NCI-H2081 treated with DMSO at 0.1 percent for 48 hours (cell line): ENCODE data around the gene TTC33.
"Not testable (repeated sequence)": the region's sequence is repeated elsewhere in the genome, so short reads cannot be mapped to it uniquely, and the experiment has no call there.

Experiments used
- DNase-seq: peaks from one replicate; lab custom pipeline; 2025; lab: John Stamatoyannopoulos, UW

TTC33 gene

DNA sequence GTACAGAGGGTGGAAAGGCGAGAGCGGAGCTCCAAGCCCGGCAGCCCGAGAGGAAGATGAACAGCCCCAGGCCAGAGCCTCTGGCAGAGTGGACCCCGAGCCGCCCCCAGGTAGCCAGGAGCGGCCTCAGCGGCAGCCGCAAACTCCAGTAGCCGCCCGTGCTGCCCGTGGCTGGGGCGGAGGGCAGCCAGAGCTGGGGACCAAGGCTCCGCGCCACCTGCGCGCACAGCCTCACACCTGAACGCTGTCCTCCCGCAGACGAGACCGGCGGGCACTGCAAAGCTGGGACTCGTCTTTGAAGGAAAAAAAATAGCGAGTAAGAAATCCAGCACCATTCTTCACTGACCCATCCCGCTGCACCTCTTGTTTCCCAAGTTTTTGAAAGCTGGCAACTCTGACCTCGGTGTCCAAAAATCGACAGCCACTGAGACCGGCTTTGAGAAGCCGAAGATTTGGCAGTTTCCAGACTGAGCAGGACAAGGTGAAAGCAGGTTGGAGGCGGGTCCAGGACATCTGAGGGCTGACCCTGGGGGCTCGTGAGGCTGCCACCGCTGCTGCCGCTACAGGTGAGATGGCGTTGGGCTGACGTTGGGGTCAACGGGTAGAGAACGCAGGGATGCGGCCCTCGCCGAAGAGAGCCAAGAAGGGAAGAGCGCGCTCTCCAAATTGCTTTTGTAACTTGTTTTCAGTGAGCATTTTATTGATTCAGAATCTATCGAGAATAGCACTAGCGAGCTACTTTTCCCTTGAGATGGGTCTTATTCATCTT, 75.7 kb downstream of the TTC33 start, which contains the start of gene PTGER4:
Gene PTGER4 (plus strand): TSS at position 3 of the 769 bp plus-strand sequence. CDS start 1,079 bp downstream, outside the sequence.
- no peak for DNase-seq

DNA sequence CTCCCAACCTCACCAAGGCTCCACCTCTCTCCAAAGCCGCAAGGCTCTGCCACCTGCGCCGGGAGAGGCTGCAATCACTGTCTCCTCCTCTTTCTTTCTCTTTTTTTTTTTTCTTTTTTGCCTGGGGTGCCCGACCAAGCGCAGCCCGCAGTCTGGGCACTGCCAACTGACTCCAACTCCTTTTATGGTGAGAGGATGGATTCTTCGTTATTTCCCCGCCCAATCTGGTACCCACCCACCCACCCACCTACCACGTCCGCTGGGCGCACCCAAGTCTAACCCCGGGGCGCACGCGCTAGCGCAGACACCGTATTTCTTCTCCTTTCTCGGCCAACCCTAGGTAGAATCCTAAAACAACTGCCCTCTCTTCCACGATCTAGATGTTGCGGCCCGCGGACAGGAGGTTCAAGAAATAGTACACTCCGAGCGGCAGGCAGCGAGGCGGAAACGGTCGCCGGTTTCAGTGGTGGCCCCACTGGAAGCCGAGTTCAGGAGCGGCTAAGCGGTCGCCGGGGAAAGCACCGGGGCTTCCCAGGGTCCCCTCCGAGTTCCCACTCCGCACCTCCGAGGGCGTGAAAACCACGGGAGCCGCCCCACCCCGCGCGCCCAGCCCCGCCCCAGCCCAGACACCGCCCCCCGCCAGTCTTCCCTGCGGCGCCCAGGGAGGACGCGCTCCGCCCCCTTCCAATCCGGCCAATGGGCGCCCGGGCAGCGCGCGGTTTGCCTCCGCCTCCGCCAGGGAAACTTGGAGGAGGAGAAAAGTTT, 76.4 kb downstream of the TTC33 start:
- DNase-seq, result no peak

DNA sequence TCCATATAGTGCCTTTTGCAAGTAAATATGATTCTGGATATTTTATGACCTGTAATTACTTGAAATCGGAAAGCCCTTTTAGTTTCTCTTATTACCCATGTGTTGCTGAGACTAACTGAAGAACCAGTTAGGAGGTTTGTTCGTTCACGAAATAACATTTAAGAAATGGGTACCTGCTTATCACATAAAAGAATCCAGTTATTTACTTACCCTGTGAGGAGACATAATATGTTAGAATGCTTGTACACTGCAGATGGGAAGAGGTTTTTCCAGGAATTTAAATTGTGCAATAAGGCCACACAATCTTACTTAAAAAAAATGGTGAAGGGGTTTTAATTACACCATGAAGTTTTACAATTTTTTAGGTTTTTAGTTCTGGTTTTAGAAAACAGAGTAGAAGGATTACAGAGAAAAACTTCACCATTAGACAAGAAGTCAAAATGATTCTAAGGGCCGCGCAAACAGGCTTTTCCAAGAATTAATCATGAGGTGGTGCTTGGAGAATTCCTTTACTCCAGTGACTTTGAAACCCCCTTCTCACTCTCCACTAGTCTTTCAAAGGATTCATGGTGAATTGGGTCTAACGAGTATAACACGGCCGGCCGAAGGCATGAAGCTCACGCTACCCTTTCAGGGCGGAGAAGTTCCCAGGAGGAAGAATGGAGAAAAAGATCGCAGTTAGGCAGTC, 77.2 kb downstream of the TTC33 start:
- DNase-seq, result no peak

DNA sequence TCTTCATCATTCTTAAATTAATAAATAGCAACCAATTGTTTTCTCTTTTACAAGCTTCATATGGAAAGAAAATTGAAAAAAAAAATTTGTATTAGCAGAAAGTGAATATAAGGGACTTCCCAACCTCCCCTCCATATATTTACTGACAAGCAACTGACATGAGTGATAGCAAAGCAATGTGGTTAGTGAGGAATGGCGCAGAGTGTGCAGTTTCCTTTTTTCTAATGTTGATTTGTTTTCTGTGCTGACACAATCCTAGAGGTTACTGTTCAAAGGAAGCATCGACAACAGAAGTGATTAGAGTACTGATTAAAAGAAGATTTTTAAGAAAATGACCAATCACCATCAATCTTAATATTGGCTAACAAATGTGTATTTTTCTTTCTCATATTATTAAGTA, 77.7 kb downstream of the TTC33 start:
- no peak for DNase-seq

DNA sequence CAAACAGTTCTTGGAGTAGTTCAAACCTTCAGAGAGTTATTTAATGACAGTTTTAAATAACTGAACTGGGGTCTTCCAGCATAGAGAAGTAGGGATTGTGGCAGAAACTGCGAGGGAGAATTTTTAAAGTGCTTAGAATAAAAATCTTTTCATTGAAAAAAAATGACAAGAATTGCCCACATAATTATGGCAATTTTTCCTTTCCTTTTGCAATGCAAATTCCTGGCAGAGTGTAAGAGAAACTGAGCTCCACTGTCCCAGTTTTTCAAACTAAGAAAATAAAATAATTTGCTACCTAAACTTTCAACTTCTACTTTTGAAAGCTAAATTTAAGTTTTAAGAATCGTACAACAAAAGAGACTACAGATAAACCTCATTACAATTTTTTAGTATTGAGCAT, 78.3 kb downstream of the TTC33 start:
- no peak for DNase-seq

DNA sequence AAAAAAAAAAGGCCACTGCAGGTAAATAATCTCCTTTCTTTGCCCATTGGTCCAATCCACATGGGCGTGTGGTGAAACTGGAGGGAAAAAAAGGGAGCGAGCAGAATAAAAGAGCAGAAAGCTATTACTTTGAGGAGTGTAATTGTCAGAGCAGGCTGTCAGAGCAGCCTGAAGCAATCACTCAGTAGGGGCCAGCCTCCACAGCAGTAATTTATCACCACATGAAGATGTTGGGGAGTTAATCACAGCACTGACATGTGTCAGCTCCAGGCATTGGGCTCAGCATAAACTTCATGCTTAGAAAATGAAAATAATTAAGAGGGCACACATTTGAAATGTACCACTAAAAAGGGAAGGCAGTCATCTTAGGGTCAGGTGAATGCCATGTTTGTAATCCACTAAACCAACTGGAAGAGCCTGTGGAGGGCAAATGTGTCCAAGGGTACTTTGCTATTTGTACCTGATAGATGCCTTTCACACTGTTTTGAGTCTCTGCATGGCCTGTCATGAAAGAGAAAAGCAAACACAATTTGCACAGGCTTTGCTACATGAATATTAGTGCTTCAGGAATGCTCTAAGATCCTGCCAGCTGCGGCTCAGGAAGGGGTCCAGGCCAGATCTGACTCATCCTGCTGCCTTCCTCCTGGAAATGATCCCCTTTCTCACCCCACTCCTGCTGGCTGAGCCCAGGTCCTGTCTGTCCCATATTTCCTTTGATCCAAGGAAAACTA, 79.0 kb downstream of the TTC33 start:
- no peak for DNase-seq

DNA sequence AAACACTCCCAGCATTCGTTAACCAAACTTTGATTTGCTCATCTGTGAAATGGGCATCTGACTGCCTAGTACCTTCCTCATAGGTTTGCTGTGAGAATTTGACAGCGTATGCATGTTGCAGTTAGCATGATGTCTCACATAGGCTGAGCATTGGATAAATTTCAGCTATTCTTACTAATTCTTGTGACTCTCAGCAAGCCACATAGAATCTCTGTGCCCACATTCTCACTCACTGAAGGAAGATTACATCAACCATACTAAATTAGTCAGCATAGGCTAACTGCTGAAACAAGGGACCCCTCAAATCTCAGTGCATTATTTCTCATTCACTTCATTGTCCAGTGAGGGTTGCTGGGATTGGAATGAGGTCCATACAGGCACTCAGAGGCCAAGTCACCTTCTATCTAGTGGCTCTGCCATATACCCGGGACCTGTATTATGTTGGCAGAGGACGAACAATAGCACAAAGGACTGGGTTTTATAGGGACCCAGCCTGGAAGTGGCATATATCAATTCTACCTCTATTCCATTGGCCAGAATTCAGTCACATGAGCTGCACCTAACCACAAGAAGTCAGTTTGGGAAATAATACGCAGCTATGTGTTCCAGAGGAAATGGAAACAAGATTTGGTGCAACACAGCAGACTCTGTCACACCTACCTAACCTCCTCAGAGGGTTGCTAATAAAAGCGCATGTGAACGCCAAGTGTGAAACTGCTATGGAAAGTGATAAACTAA, 80.2 kb downstream of the TTC33 start:
- DNase-seq, result no peak

DNA sequence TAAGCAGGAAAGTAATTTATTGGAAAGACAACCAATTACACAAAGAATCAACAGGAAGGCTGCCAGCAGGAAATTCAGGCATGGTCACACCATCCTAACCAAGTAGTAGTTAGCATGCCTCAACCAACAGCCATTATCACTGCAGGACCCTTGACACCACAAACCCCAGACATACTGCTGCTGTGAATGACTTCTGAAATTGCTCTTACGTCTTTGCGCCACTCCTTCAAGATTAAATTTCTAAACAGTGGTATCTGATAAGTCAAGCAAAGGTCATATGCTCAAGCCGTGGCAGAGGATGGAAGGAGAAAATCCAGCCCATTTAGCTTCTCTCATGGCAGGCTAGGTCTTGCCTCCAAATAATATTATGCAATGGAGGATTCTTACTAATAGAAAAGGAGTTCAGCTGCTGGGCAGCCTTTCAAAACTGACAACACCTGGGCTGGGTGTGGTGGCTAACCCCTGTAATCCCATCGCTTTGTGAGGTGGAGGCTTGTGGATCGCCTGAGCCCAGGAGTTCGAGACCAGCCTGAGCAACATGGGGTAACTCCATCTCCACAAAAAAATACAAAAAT, 81.0 kb downstream of the TTC33 start:
- DNase-seq, result no peak

DNA sequence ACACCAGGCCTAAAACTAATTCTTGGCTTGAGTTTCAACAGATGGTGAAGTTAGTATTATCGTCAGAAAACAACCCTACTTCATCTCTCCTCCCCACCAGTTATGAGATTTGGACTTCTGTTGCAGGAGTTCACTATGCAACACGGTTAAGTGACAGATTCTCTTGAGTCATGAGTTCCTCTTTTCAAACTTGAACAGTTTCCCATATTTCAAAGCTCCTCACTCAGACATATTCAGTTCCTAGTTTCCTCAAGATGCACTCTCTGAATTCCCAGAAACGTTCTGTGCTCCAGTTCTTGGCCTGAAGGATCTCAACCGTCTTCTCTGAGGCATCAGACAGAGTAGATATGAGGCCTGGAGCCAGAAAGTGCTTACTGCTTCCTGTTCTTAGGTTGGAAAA, 83.3 kb downstream of the TTC33 start:
- DNase-seq, result no peak

DNA sequence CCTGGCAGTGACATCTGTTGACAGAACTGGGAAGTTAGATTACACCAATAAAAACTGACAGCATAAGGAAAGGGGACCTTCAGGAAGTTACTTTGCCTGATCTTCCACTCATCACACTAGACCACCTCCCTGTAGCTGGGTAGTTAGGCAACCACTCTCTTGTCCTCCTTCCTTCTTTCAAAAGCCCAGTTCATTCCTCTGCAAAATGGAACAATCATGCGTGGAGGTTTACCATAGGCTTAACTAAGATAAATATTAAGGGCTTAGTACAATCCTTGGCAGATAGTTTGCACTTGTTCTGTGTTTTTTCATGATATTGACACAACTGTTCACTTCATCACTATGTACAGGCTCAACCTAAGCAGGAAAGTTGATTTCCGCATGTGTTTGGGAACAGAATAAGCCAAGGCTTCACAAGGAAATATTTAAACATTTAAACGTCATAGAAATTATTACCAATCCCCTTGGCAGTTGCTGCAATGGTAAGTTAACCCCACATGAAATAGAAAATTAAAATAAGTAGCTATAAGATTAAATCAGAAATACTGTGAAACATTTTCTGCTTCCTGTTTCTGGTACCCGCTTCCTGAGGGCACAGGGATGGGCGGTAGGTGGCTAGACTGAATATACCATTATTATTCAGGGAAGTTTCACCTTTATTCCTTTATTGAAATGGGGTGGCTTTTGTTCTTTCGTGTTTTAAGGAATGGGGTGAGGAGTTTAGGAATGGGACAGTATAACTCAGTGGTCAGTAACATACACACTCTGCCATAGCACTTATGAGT, 86.0 kb downstream of the TTC33 start:
- no peak for DNase-seq

DNA sequence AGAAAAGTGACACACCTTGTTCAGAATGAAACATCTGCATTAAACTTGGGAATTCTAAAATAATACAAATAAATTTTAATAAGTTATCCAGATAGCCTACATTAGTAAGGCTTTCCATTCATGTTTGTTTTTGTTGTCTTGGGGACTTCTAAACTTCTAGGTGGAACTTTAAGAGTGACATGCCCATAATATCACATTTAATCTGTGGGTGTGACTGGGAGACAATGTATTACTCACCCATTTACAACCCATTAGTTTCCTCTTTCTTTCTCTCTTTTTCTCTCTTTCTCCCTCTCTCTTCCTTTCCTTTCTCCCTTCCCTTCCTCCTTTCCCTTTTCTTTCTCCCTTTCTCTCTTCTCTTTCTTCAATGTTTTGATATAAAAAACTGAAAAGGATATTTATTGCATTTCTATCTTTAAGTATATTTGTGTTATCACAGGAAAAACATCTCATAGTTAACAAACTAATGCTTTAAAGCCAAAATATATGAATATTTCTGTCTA, 88.5 kb downstream of the TTC33 start:
- no peak for DNase-seq

DNA sequence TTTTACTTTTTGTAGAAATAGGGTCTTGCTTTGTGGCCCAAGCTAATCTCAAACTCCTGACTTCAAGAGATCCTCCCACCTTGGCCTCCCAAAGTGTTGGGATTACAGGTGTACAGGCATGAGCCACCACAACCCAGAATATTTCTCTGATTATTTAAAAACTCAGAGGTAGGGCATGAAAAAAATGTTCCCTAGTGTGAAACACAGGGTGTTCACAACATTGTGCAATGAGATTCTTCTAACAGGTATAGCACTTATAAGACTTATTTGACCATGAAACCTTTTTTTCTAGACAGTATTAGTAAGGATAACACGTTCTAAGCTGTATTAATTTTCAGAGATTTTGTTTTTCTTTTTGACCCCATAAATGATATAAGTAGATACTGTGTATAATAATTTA, 89.1 kb downstream of the TTC33 start:
- DNase-seq, result no peak

DNA sequence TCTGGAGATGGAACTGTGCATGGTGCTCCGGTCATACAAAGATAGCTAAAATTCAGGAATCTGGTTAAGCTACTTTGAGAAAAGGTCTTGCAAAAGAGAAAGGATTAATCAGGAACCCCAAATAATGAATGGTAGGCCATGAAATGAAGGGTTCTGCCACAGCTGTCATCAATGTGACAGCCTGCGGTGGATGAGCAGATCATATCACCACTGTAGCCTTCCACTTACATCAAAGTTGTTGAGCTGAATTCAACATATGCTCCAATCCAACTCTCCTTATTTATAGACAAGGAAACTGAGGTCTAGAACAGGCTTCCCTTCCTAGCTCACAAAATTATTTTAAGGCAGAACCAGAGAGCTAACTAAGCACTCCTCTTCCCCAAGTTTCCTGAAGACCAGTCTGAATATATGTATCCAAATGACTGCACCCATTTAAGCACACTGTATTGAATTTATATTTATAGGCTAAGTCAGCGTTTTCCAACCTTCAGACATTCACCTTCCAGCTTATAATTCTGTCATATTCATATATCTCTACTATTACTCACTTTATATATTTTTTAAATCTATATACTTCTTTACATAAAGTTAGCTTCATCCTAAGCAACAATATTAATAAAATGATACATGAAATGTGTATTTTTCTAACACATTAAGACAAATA, 90.0 kb downstream of the TTC33 start:
- DNase-seq, result no peak

DNA sequence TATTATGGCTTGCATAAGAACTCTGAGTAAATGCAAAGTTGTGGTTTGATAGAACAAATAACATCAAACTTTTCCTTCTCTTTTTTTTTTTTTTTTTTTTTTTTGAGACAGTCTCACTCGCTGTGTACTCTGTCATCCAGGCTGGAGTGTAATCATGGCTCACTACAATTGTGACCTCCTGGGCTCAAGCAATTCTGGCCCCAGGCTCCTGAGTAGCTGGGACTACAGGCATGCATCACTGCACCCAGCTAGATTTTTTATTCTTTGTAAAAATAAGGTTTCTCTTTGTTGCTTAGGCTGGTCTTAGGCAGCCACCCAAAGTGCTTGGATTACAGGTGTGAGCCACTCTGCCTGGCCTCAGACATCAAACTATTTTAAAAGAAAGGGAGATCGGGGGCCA, 95.0 kb downstream of the TTC33 start:
- no peak for DNase-seq

DNA sequence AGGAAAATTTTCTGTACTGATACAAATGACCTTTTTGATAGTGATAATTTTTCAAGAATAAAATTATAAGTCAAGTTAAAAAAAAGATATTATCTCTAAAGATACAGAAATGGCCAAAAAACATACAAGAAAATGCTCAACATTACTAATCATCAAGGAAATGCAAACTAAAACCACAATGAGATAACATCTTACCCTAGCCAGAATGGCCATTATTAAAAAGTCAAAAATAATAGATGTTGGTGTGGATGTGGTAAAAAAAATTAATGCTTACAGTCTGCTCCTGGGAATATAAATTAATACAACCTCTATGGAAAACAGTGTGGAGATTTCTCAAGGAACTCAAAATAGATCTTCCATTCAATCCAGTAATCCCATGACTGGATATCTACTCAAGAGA, 99.0 kb downstream of the TTC33 start:
- no peak for DNase-seq

DNA sequence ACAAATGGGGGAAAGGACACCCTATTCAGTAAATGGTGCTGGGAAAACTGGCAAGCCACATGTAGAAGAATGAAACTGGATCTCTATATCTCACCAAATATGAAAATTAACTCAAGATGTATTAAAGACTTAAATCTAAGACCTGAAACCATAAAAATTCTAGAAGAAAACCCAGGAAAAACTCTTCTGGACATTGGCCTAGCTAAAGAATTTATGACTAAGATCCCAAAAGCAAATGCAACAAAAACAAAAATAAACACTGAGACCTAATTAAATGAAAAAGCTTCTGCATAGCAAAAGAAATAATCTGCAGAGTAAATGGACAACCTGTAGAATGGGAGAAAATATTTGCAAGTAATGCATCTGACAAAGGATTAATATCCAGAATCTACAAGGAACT, 99.7 kb downstream of the TTC33 start:
- not testable (repeated sequence) for DNase-seq

DNA sequence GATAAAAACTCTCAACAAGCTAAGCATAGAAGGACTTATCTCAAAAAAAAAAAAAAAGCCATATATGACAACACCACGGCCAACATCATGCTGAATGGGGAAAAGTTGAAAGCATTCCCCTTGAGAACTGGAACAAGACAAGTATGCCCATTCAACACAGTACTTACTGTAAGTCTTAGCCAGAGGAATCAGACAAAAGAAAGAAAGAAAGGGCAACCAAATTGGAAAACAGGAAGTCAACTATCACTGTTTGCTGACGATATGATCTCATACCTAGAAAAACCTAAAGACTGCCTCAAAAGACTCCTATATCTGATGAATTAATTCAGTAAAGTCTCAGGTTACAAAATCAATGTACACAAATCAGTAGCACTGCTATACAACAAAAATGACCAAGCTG, 100.6 kb downstream of the TTC33 start:
- DNase-seq, result no peak

DNA sequence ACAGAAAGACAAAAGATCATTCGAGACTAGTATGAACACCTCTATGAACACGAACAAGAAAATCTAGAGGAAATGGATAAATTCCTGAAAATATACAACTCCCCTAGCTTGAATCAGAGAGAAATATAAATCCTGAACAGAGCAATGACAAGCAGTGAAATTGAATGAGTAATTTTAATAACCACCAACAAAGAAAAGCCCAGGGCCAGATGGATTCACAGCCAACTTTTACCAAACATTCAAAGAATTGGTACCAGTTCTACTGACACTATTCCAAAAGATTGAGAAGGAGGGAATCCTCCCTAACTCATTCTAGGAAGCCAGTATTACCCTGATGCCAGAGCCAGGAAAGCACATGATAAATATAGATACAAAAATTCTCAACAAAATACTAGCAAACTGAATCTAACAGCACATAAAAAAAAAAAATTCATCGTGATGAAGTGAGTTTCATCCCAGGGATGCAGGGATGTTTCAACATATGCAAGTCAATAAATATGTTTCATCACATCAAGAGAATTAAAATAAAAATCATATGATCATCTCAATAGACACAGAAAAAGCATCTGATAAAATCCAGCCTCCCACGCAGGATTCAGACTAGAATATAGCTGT, 101.3 kb downstream of the TTC33 start:
- no peak for DNase-seq
